SU-DHL-6 (cell line): ENCODE data around the gene CBX7.

Source experiments
- H2AFZ ChIP-seq: fragments of 200-600 bp; sonication (generic); 2 replicates; pipeline ENCODE4 v1.6.1; 2014; ENCODE audit warnings: low read depth, mild to moderate bottlenecking, moderate library complexity, mixed read lengths, antibody characterized with exemption, low read length; ENCODE audit not compliant: severe bottlenecking
- H3F3A ChIP-seq: fragments of 200-600 bp; shearing (Covaris generic); 2 replicates; pipeline ENCODE4 v1.6.0; 2016; ENCODE audit warnings: antibody characterized with exemption, mild to moderate bottlenecking; ENCODE audit not compliant: insufficient read depth
- H3K27ac ChIP-seq: fragments of 200-600 bp; sonication (generic); 2 replicates; pipeline ENCODE4 v1.5.1; 2016; ENCODE audit warnings: low read depth, mild to moderate bottlenecking, low read length, moderate library complexity, mixed read lengths
- H3K27me3 ChIP-seq: fragments of 200-600 bp; sonication (generic), shearing (Covaris generic); 2 replicates; pipeline ENCODE4 v1.6.0; 2014; ENCODE audit warnings: mild to moderate bottlenecking, low read length
- H3K36me3 ChIP-seq: fragments of 200-600 bp; sonication (generic); 2 replicates; pipeline ENCODE4 v1.6.1; 2014; ENCODE audit warnings: mild to moderate bottlenecking, low read length, mixed read lengths
- H3K4me2 ChIP-seq: fragments of 300-600, 200-600 bp; shearing (Covaris generic), sonication (generic); 2 replicates; pipeline ENCODE4 v1.6.0; 2014; ENCODE audit warnings: low read length, low read depth, mild to moderate bottlenecking; ENCODE audit not compliant: poor library complexity, severe bottlenecking
- H3K4me3 ChIP-seq: fragments of 200-600 bp; sonication (generic); 2 replicates; pipeline ENCODE4 v1.5.1; 2014; ENCODE audit warnings: antibody characterized with exemption, low read length, mild to moderate bottlenecking, mixed read lengths; ENCODE audit not compliant: insufficient read depth, poor library complexity, severe bottlenecking
- H3K79me2 ChIP-seq: fragments of 200-600 bp; sonication (generic); 2 replicates; pipeline ENCODE4 v1.6.1; 2014; ENCODE audit warnings: mild to moderate bottlenecking, low read length, moderate library complexity; ENCODE audit not compliant: insufficient read depth
- H3K9ac ChIP-seq: fragments of 200-600 bp; sonication (generic); 2 replicates; pipeline ENCODE4 v1.7.0; 2014; ENCODE audit warnings: mild to moderate bottlenecking, low read length
- H3K9me2 ChIP-seq: fragments of 200-600 bp; sonication (generic); replicated peaks from 2 replicates; pipeline ENCODE4 v1.6.1; 2014; ENCODE audit warnings: low read length; ENCODE audit not compliant: insufficient read depth
- H3K9me3 ChIP-seq: fragments of 200-600 bp; sonication (generic); 2 replicates; pipeline ENCODE4 v1.6.1; 2014; ENCODE audit warnings: low read length, mixed read lengths; ENCODE audit not compliant: insufficient read depth
- H4K20me1 ChIP-seq: fragments of 200-600 bp; sonication (generic); 2 replicates; pipeline ENCODE4 v1.6.1; 2014; ENCODE audit warnings: low read depth, mild to moderate bottlenecking, antibody characterized with exemption, low read length, moderate library complexity, mixed read lengths
- CTCF ChIP-seq: fragments of 200-600 bp; sonication (generic); IDR thresholded peaks from one replicate; pipeline ENCODE4 v1.5.1; 2017; ENCODE audit warnings: antibody characterized with exemption, mild to moderate bottlenecking, low read length, moderate library complexity; ENCODE audit not compliant: insufficient read depth, poor library complexity, severe bottlenecking
- EZH2phosphoT487 ChIP-seq: fragments of 200-600 bp; sonication (generic), shearing (Covaris generic); conservative IDR thresholded peaks from 2 replicates; pipeline ENCODE4 v1.6.1; 2018; ENCODE audit warnings: mild to moderate bottlenecking, antibody characterized with exemption, low read length, moderate library complexity, mixed read lengths

CBX7 gene

GRCh38 chr22:39088685-39089032, 63.8 kb downstream of the CBX7 start:
- Histone ChIP-seq H3K9me3 (no peaks in the 10 kb centered on the region), H3K79me2 (no peaks in the 10 kb centered on the region), H3K27me3 (no peaks in the 10 kb centered on the region), H4K20me1 (no peaks in the 10 kb centered on the region), H3K9ac (no peak overlapping the region), H3K36me3 (no peaks in the 10 kb centered on the region), H3K4me3 (no peak overlapping the region), H3F3A (peaks cover 3% of the 10 kb centered on the region; the same call in 1 of the 2 replicates), H2AFZ (no peak overlapping the region), H3K9me2 (no peaks in the 10 kb centered on the region), H3K27ac (no peak overlapping the region), H3K4me2 (no peak overlapping the region)
- TF ChIP-seq CTCF (no peak), EZH2phosphoT487 (no peak)

DNA sequence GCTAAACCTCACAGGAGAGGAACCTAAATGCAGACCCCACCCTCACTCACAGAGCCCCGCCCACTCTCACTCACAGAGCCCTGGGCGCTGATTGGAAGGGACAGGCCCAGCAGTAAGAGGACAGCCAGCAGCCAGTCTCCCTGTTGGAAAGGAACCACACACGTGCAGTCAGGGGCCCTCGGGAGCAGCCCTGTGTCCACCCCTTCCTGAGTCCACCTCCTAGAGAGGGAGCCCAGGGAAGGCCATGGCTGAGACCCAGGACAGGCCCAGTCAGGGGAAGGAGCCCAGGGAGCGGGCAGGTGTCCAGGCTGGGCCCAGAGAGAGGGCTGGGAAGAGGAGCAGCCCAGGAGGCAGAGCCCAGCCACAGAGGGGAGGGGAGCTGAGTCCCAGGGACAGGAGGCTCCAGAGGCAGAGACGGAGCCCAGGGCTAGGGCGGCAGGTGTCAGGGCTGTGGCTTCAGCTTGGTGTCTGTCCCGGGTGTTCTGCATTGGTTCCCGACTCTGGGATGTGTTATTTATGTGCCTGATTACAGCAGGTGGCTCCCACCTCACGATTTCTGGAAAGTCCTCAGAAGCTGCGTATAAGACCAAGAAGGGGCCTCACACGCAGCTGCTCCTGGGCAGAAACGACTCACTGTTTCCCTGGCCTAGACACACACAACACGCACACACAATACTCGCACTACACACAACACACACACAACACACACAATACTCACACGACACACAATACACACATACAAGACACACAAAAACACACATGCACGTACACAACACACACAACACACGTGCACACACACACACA, 64.4 kb downstream of the CBX7 start:
- H3K9ac ChIP-seq = no peak overlapping the region
- no peak overlapping the region for H2AFZ ChIP-seq
- no peaks in the 10 kb centered on the region for H3K9me3 ChIP-seq
- H3F3A ChIP-seq = peaks cover 3% of the 10 kb centered on the region; the same call in 1 of the 2 replicates
- no peaks in the 10 kb centered on the region for H3K79me2 ChIP-seq
- H3K36me3 ChIP-seq = no peaks in the 10 kb centered on the region
- H3K27ac ChIP-seq = no peak overlapping the region
- no peaks in the 10 kb centered on the region for H4K20me1 ChIP-seq
- no peaks in the 10 kb centered on the region for H3K27me3 ChIP-seq
- H3K4me3 ChIP-seq = no peak overlapping the region
- no peak overlapping the region for H3K4me2 ChIP-seq
- H3K9me2 ChIP-seq = no peaks in the 10 kb centered on the region
- TF ChIP-seq CTCF (no peak), EZH2phosphoT487 (no peak)

DNA sequence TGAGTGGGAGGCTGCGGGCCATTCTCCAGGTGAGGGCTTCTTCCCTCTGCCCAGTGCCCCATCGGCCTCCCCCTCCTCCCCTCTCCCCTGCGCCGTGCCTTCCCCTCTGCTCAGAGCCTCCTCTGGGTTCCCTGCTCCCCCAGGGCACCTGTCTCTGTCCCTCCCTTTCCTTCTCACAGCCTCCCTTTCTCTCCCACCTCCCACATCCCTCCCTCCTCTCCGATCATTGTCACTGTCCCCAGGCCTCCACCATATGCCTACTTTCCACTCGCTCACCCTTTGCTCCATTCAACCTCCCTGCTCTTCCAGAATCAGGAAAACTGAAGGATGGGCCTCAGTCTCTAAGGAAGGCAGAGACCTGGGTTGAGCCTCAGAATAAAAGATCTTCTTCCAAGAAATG, 65.4 kb downstream of the CBX7 start:
- no peak overlapping the region for H3K9ac ChIP-seq
- no peaks in the 10 kb centered on the region for H3K36me3 ChIP-seq
- no peak overlapping the region for H3K4me2 ChIP-seq
- TF ChIP-seq CTCF = no peak
- TF ChIP-seq EZH2phosphoT487 = no peak
- no peaks in the 10 kb centered on the region for H3K9me3 ChIP-seq
- H3K79me2 ChIP-seq = no peaks in the 10 kb centered on the region
- H2AFZ ChIP-seq = no peak overlapping the region
- H4K20me1 ChIP-seq = no peaks in the 10 kb centered on the region
- H3K4me3 ChIP-seq = no peak overlapping the region
- no peaks in the 10 kb centered on the region for H3K9me2 ChIP-seq
- H3F3A ChIP-seq = peaks cover 3% of the 10 kb centered on the region; the same call in 1 of the 2 replicates
- no peak overlapping the region for H3K27ac ChIP-seq
- H3K27me3 ChIP-seq = no peaks in the 10 kb centered on the region
